HEK293T (cell line): ENCODE data around the gene ITGA3.

Experiments used
- CTCF ChIA-PET: fragments of 350-600 bp; formaldehyde crosslinking; extraction: SDS; loops from one replicate; lab custom pipeline; 2021; ENCODE audit warnings: antibody characterized with exemption, inconsistent platforms; lab: Yijun Ruan, JAX
- POLR2A ChIA-PET: fragments of 350-600 bp; formaldehyde crosslinking; extraction: SDS; loops from one replicate; lab custom pipeline; 2020; ENCODE audit warnings: antibody characterized with exemption, inconsistent platforms; lab: Yijun Ruan, JAX
- DNase-seq: peaks from one replicate; pipeline ENCODE4 v3.0.0; 2012; ENCODE audit warnings: mixed read lengths; ENCODE audit errors: extremely low spot score
- ARNT ChIP-seq: fragments of 450-650 bp; IDR thresholded peaks from 2 replicates; pipeline ENCODE4 v1.6.1; 2017; ENCODE audit warnings: mild to moderate bottlenecking
- BHLHE40 ChIP-seq: fragments of 450-650 bp; IDR thresholded peaks from 2 replicates; pipeline ENCODE4 v1.6.1; 2016; ENCODE audit warnings: mild to moderate bottlenecking, moderate library complexity, borderline replicate concordance
- CTBP1 ChIP-seq: fragments of 450-650 bp; IDR thresholded peaks from 2 replicates; pipeline ENCODE4 v1.6.1; 2016; ENCODE audit warnings: borderline replicate concordance
- ELF4 ChIP-seq: fragments of 450-650 bp; IDR thresholded peaks from 2 replicates; pipeline ENCODE4 v1.6.1; 2017; ENCODE audit warnings: antibody characterized with exemption
- FOXA1 ChIP-seq: fragments of 450-650 bp; IDR thresholded peaks from 2 replicates; pipeline ENCODE4 v1.6.1; 2016; ENCODE audit warnings: mild to moderate bottlenecking
- FOXK2 ChIP-seq: fragments of 450-650 bp; IDR thresholded peaks from 2 replicates; pipeline ENCODE4 v1.6.1; 2016; ENCODE audit warnings: mild to moderate bottlenecking
- FOXM1 ChIP-seq: fragments of 450-650 bp; IDR thresholded peaks from 2 replicates; pipeline ENCODE4 v1.6.1; 2017; ENCODE audit warnings: mild to moderate bottlenecking, borderline replicate concordance
- HDGF ChIP-seq: fragments of 450-650 bp; IDR thresholded peaks from 2 replicates; pipeline ENCODE4 v1.6.1; 2017; ENCODE audit warnings: antibody characterized with exemption, borderline replicate concordance
- L3MBTL2 ChIP-seq: fragments of 450-650 bp; conservative IDR thresholded peaks from 2 replicates; pipeline ENCODE4 v1.6.1; 2016; ENCODE audit warnings: mild to moderate bottlenecking
- LEF1 ChIP-seq: fragments of 450-650 bp; IDR thresholded peaks from 2 replicates; pipeline ENCODE4 v1.6.1; 2017; ENCODE audit warnings: mild to moderate bottlenecking, borderline replicate concordance
- NFRKB ChIP-seq: fragments of 450-650 bp; IDR thresholded peaks from 2 replicates; pipeline ENCODE4 v1.6.1; 2016; ENCODE audit warnings: mild to moderate bottlenecking, moderate library complexity
- PKNOX1 ChIP-seq: fragments of 450-650 bp; IDR thresholded peaks from 2 replicates; pipeline ENCODE4 v1.6.1; 2016
- SP1 ChIP-seq: fragments of 450-650 bp; IDR thresholded peaks from 2 replicates; pipeline ENCODE4 v1.6.1; 2017
- SUZ12 ChIP-seq: fragments of 450-650 bp; IDR thresholded peaks from 2 replicates; pipeline ENCODE4 v1.6.1; 2016; ENCODE audit warnings: mild to moderate bottlenecking
- TARDBP ChIP-seq: fragments of 450-650 bp; IDR thresholded peaks from 2 replicates; pipeline ENCODE4 v1.6.1; 2016
- ZNF384 ChIP-seq: fragments of 450-650 bp; IDR thresholded peaks from 2 replicates; pipeline ENCODE4 v1.6.1; 2016

The ITGA3 gene

GRCh38 chr17:50043290-50044148, 12.4 kb upstream of the ITGA3 start:
- ChIA-PET POLR2A (no interaction called here), CTCF (interaction anchor here (1.0 to 2.2 kb wide), 2 partner anchors 10 to 44 kb away, joined by 3 to 7 read pairs; no protein-coding TSS in a partner anchor)
- DNase-seq: no peak
- TF ChIP-seq SUZ12: no peak
- TF ChIP-seq SP1: no peak
- TF ChIP-seq NFRKB: no peak
- TF ChIP-seq FOXA1: no peak

- no peak for TF ChIP-seq ARNT
- no peak for TF ChIP-seq ELF4
- no peak for TF ChIP-seq FOXK2
- TF ChIP-seq SP1: no peak
- no peak for TF ChIP-seq L3MBTL2
- no peak for TF ChIP-seq ZNF384
- TF ChIP-seq FOXM1: no peak
- no peak for TF ChIP-seq PKNOX1
- no peak for TF ChIP-seq CTBP1
- TF ChIP-seq SUZ12: no peak
- no peak for TF ChIP-seq TARDBP
- TF ChIP-seq HDGF: no peak
- no peak for TF ChIP-seq LEF1
- ChIA-PET POLR2A (no interaction called here), CTCF (interaction anchor here (0.6 to 2.2 kb wide), 3 partner anchors 12 to 78 kb away, joined by 3 to 7 read pairs (median 3); no protein-coding TSS in a partner anchor)
- DNase-seq: no peak
These were observed 11.4 kb upstream of the ITGA3 start for GRCh38 chr17:50044483-50044882.

GRCh38 chr17:50045154-50045553, 10.8 kb upstream of the ITGA3 start:
- no peak for DNase-seq
- CTCF ChIA-PET: interaction anchor here (0.6 to 1.6 kb wide), 2 partner anchors 11 to 79 kb away, joined by 3 read pairs; no protein-coding TSS in a partner anchor
- no peak for TF ChIP-seq SP1
- TF ChIP-seq FOXM1: no peak
- no peak for TF ChIP-seq ZNF384
- TF ChIP-seq SUZ12: no peak
- no peak for TF ChIP-seq CTBP1
- TF ChIP-seq L3MBTL2: no peak
- TF ChIP-seq FOXA1: no peak
- no peak for TF ChIP-seq FOXK2
- TF ChIP-seq ARNT: no peak
- no peak for TF ChIP-seq PKNOX1
- TF ChIP-seq ELF4: no peak
- POLR2A ChIA-PET: no interaction called here

- no peak for TF ChIP-seq TARDBP
- no peak for TF ChIP-seq ZNF384
- ChIA-PET CTCF (interaction anchor here (0.9 to 1.6 kb wide), 2 partner anchors 10 to 12 kb away, joined by 3 read pairs; no protein-coding TSS in a partner anchor), POLR2A (no interaction called here)
- no peak for DNase-seq
These were observed 9.7 kb upstream of the ITGA3 start for GRCh38 chr17:50046179-50046578.

GRCh38 chr17:50046667-50047066, 9.2 kb upstream of the ITGA3 start:
- TF ChIP-seq SUZ12 (no peak), ZNF384 (no peak), LEF1 (no peak), CTBP1 (no peak), SP1 (no peak), NFRKB (no peak), FOXK2 (no peak), TARDBP (no peak), PKNOX1 (no peak), FOXM1 (no peak), FOXA1 (no peak), L3MBTL2 (no peak), BHLHE40 (no peak), ELF4 (no peak), ARNT (no peak)
- no peak for DNase-seq
- POLR2A ChIA-PET: no interaction called here
- CTCF ChIA-PET: interaction anchor here (0.9 kb wide), 1 partner anchor 12 kb away, joined by 3 read pairs; no protein-coding TSS in a partner anchor

- POLR2A ChIA-PET: no interaction called here
- CTCF ChIA-PET: interaction anchor here (0.9 kb wide), 1 partner anchor 9 kb away, joined by 3 read pairs; no protein-coding TSS in a partner anchor
- DNase-seq: no peak
- TF ChIP-seq L3MBTL2: no peak
These were observed 8.8 kb upstream of the ITGA3 start for GRCh38 chr17:50047083-50047482.
